HL-60/S4 treated with retinoic acid at 250 ng/mL for 4 days and 3 days (cell line): ENCODE measurements around the gene TEF.
"Not testable (repeated sequence)": the region's sequence is repeated elsewhere in the genome, so short reads cannot be mapped to it uniquely, and the experiment has no call there.

ENCODE experiments used
- in situ Hi-C: fragments of 300-500 bp; cut with MboI; formaldehyde crosslinking; loops from 2 replicates; pipeline ENCODE4 v1.7.0; 2022; ENCODE audit warnings: low sequenced_read_pairs

The TEF gene

DNA sequence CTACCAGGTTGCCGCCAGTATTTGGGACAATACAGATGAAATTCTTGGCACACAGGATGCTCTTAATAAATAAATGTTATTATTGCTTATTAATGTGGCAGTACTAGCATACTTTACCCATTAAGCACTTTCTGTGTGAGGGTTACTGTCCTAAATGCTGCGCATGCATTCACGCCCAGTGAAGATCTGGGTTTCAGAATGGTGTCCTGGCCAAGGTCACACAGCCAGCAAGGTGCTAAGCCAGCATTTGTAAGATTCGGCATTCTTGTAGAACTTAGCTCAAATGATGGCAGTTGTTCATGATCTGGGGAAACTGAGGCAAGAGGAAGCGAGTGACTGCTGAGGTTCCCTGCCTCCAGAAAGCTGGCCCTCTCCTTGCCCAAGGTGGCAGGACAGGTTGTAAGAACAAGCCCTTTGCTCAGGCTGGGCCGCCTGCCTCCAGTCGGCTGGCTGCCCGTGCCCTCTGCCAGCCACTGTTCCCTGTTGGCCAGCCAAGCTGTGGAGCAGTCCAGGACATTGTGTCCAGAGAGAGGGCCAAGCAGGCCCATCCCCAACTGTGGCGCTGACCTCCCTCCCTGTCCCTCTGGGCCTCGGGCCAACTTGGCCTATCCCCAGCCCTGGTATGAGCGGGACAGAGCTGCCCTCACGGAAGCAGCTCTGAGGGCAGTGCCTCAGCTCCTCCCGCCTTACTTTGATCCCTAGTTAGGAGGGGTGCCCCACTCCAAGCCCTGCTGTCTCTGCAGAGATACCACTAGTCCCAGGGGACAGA is 36.1 kb downstream of the TEF start:
- in situ Hi-C loops = no loop called here

- in situ Hi-C loops = no loop called here
These were observed 37.0 kb downstream of the TEF start for GRCh38 chr22:41418717-41419116.

DNA sequence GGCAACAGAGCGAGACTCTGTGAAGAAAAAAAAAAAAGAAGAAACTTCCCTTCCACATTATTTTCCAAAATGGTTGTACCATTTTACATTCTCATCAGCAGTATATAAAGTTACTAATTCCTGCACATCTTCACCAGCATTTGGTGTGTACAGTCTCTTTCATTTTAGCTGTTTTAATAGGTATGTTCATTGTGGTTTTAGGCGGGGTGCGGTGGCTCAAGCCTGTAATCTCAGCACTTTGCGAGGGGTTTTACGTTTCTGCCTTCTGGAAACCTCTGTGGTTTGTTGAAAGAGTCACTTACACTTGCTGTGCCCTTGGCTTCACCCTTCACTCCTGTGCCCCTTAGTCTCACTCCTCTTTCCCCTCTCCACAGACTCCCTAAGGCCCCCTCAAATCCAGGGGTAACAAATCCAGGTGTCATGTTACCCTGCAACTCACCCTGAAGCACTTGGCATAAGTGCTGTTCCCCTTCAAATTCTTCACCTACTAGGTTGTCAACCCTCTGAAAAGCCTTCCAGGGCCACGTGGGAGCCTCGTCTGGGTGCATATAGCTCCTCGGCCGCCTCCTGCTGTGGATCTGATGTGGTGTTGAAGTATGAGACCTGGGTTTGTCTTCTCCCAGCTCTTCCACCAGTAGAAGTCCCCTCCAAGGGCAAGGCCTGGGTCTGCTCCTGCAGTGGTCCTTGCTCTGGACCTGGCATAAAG is 44.1 kb downstream of the TEF start:
- in situ Hi-C loops = no loop called here

- in situ Hi-C loops = no loop called here
These were observed 47.6 kb downstream of the TEF start for GRCh38 chr22:41429232-41429950.

DNA sequence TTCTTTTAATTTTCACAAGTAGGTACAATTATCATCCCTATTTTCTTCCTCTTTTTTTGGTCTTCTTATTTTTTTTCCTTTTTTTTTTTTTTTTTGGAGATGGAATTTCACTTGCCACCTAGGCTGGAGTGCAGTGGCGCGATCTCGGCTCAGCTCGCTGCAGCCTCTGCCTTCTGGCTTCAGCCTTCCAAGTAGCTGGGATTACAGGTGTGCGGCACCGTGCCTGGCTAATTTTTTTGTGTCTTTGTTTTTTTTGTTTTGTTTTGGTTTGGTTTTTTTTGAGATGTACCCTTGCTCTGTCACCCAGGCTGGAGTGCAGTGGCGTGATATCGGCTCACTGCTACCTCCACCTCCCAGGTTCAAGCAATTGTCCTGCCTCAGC is 48.2 kb downstream of the TEF start:
- in situ Hi-C loops = no loop called here

- in situ Hi-C loops = no loop called here
These were observed 49.9 kb downstream of the TEF start for GRCh38 chr22:41431656-41432055.

- in situ Hi-C loops = not testable (repeated sequence)
These were observed 51.7 kb downstream of the TEF start for GRCh38 chr22:41433480-41433879.

DNA sequence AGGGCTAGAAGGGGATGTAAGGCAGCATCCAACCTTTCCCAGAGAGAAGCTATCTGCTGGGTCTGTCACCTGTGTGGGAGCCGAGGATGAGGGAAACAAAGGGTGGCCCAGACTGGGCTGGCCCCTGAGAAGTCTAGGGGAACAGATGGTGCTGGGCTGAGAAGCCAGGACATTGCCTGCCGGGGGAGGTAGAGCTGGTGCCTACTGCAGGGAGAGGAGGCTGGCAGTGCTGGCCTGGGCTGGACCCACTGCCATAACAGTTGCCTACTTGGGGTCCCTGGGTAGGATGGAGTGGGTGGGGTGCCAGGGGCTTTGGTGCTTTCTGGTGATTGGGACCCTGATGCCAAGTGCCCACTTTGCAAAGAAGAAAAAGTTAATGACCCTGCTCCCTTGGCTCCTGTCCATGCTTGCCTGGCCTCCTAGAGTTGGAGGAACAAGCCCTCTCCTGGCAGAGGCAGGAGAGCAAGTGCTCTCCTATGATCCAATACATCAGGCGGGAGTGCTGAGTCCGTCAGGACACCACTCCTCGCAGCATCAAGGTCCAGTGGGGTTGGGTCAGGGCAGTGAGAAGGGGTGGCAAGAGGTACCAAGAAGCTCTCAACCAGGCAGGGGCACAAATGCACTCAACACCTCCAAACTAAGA is 52.7 kb downstream of the TEF start:
- in situ Hi-C loops = not testable (repeated sequence)

DNA sequence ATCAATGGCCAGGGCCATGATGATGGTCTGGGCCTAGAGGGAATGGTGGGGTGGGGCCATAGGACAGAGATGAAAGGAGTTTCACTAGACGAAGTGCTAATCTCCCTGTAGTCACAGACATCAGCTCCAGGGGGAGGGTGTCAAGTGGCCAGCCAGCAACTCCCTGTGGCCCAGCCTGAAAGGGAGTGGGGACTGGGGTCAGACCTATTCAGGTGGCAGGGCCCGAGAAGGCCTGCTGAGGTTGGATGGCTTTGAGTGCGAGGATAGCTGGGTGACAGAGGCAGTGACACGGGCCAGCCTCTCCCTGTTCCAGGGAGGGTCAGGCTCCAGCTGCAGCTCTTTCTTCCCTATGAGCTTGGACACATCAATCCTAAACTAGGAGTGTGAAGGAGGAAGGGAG is 53.8 kb downstream of the TEF start:
- in situ Hi-C loops = no loop called here

DNA sequence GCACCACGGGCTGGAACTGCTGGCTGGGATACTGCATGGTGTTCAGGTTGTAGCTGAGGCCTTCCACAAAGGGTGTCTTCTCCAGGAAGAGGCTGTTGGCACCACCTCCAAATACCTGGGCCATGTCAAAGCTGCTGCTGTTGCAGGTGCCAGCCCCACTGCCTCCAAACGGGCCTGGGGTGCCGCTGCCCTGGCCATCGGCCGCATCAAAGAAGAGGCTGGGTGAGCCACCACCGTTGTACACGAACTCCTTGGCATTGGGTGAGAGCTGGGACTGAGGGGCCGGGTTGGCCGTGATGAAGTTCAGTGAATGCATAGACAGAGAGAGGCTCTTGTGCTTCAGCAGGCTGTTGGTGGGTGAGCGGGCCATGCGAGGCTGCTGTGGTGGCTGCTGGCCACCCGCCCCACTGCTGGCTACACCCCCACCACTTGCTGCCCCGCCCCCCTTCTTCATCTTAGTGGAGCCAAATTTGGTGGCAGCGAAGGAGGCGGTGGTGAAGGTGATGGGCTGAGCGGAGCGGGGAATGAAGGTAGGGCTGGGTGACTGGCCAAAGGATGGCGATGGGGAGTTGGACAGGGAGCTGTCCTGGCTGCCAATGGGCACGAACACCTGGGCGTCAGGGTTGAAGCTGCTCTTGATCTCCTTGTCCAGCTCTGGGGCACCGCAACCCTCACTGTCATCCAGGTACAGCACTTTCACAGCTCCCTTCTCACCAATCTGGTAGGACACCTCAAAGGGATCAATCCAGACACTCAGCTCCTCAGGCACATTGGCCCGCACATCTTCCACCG is 54.8 kb downstream of the TEF start:
- in situ Hi-C loops = no loop called here

DNA sequence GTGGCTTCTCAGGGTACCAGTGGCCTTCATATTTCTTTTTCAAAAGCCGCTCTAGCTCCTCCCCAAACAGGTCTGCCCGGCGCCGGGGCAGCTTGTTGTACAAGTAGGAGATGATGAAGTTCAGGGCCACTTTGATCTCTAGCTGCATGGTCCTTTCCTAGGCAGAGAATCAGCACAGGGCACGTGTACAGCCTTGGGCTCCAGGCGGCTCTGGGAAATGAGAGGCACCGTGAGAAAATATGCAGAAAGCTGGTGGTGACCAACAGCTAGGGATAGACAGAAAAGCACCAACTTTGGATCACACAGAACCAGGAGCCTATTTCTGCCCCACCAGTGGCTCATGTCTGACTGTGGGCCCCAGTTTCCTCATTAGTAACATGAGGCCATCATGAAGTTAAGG is 55.5 kb downstream of the TEF start:
- in situ Hi-C loops = no loop called here

- in situ Hi-C loops = not testable (repeated sequence)
These were observed 58.8 kb downstream of the TEF start for GRCh38 chr22:41440511-41440910.

DNA sequence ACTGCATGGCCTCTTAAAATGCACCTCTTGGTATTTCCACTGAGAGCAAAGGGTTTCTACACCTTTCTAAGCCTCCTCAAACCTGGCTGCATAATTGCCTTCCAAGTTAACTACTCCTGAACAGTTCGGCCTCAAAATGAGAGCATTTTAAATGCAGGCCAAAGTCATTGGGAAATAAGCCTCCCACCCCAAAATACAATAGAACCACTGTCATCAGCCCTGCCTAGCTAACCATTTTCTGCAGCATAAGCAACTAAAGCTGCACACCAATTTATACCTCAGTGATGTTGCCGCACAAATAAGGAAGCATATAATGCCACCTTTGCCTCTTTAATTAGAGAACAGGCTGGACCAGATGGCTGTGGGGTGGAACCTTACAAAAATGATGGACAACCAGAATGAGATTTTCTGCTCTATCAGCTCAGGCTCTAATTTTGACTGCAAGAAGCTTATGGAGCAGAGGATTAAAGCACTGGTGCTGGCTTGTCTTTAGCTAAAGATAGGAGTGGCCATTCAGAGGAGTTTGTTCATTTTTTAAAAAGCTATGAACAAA is 60.6 kb downstream of the TEF start:
- in situ Hi-C loops = no loop called here

DNA sequence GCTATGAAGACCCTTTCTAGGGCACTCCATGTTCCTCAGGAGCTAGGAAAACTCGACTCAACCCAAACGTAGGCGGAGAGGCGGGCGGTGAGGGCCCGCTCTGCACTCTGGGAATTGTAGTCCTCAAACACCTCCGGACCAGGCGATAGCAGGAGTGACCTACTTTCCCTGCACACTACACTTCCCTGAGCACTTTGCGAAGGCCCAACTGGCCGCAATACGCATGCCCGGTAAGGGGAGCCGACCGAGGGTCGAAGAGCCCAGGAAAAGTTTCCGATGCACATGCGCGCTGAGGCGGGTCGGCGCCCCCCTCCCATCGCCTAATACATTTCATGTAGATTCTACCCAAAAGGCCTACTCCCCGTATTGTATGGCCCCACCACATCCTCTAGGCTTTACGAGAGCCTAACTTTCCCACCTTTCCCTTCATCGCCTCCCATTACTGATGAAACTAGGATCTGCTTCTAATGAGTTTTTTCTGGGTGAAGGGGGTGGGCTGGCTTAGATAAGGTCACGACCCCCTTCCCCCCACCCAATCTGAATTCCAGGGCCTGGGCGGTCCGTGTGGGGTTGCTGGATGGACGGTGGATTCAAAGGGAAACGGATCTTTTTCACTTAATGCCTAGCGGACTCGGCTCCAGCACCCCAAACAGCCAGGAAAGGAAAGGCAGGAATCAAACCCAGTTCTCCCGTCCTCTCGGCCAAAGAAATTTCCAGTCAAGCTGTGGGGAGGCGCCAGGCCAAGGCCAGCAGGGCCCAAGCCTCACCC is 62.8 kb downstream of the TEF start:
- in situ Hi-C loops = no loop called here

GRCh38 chr22:41445129-41446056 is 63.7 kb downstream of the TEF start:
- in situ Hi-C loops = no loop called here

DNA sequence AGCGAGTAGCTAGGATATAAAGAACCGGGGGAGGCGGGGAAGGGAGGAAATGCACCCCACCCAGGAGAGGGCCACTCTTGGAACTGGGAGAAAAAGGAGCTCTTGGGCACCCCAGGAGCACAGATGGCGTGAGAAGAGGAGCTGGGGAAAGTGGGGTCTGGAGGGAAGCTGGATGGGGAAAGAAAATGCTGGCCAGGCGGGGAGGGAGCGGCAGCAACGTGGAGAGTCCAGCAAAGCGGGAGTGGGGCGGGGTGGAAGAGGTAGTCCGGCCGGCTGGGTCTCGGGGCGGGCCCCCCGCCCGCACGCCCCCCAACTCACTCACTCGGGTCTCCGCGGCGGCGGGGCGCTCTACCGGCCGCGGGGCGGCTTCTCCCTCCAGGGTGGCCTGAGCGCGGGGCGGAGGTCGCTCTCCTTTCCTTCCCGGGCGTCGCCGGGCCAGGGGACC is 64.3 kb downstream of the TEF start:
- in situ Hi-C loops = no loop called here

DNA sequence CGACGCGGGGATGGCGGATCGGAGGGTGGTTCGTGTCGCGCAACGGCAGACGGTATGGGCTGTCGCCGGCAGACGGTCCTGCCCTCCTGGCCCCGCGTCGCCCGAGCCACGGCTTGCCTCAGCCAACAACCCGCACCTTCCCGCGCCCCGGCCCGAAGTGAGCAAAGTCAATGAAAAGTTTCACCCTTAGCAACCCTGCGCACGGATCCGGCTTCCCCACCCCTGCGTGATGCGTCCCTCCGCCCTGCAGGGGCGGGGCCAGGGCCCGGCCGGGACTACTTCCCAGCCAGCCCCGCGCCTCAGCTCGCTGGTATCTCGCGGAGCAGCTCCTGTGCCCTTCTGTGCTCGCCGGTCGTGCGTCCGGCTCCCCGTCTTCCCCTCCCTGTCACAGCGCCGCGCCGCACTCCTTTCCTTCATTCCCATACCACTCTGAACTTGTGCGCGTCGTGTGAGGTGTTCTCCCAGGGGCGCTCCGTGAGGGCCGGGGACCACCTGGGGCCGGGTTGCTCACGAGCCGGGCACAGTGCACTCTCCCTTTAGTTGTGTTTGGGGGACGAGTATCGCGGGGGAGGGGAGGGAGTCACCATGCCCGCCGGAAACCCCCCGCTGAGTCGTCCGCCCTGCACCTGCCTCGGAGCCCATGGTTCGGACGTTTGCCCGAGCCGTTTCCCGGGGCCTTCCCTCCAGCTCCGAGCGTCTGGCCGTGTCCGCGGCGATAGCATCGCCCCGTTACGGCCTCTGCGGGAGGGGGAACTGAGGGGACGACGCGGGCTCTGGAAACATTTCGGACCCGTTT is 65.1 kb downstream of the TEF start, which contains the start of gene TOB2:
Gene TOB2, minus strand, starts transcription at position 163 of the 796 bp plus-strand sequence. CDS start 9,456 bp downstream, outside the sequence.
- in situ Hi-C loops = no loop called here
